HK-2 (cell line): ENCODE measurements around the gene CCER1.

Source experiments
- DNase-seq: peaks from one replicate; pipeline ENCODE4 v3.0.0-alpha.2; 2018; ENCODE audit not compliant: unreplicated experiment

Gene CCER1

DNA sequence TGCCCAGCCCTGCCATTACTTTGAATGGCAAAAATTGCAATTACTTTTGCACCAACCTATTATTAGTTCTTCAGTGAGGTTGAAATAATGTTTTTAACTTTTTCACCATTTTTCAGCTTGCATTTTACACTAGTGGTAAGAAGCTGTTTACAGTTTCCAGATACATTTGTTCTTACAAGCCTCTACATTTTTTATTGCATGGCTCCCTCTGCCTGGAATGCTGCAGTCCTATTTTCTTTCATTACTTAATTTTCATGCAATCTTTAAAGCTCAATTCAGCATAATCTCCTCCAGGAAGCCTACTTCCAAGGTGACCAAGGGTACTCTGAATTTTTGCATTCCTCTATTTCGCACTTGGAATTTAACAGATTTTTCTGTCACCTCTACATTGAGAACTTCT lies 33.4 kb downstream of the CCER1 start:
- DNase-seq: no peak

DNA sequence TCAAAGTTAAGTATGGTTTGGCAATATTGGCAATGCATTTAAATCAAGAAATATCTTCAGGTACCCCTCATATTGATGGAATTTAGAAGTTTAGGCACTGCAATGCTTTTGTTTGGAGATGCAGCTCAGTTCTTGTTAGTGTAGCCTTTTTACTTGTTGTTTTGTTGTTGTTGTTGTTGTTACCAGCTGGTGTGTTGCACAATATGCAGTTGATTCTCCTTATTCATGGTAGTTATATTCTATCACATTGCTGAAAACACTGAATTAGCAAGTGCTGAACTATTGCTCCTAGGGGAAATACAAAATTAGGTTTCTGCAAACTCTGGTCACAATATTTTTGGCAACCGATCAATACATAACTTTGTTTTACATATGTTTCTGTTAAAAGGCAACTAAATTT lies 34.8 kb downstream of the CCER1 start:
- no peak for DNase-seq

DNA sequence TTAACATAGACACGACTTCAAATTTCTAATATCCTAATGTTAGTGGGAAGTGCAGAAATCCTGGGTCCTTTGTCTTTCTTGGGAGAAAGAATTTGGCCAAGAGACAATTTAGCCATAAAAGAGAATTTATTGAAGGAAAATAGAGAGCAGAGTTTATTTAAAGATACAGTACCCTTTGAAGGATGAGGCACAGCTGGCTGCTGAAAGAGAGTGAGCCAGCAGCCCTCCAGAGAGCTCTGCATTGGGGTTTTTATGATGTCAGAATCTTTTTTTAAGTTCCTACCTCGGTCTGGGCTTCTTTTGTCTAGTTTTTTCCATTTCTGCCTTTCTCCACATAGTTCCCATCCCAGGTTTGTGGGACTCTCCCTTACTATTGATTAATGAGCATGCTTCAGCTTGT lies 37.5 kb downstream of the CCER1 start:
- DNase-seq: no peak

DNA sequence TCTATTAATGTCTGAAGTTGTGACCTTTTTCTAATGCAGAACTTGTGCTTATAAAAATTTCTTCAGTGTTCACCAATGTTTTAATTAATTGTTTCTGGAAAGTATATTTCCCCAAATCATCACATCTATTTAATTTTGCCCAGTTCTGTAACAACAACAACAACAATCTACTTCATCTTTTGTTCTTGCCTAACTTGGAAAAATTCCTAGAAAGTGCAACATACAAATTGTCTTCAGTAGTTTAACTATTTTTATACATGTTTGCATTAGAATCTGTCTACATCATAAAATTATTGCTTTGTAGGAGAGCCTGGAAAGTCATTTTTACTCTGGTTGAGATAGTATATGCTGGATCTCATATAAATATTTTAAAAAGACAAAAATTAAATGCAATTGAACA lies 38.5 kb downstream of the CCER1 start:
- no peak for DNase-seq

DNA sequence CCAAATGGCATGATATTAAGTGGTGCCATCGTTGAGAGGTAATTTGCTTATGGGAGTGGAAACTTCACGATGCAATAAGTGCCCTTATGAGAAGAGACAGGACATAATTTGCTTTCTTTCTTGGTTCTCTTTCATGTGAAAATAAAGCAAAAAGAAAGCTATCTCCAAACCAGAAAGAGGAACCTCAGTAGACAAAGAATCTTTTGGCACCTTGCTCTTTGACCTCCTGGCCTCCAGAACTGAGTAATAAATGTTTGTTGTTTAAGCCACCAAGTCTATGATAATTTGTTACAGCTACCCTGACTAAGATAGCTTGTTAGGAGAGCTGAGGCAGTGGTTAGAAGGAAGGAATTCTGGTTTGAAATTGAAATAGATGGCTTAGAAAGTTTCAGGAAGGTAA lies 39.6 kb downstream of the CCER1 start:
- DNase-seq: no peak

DNA sequence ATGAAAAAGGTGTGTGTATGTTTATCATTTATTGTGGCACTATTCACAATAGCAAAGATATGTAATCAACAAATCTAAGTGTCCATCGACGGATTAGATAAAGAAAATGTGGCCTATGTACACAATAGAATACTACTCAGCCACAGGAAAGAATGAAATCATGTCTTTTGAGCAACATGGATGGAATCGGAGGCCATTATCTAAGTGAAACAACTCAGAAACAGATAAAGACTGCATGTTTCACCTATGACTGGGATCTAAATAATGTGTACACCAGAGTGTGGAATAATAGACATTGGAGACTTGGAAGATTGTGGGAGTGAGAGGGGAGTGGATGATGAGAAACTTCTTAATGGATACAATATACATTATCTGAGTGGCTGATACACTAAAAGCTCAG lies 44.0 kb downstream of the CCER1 start:
- DNase-seq: no peak

DNA sequence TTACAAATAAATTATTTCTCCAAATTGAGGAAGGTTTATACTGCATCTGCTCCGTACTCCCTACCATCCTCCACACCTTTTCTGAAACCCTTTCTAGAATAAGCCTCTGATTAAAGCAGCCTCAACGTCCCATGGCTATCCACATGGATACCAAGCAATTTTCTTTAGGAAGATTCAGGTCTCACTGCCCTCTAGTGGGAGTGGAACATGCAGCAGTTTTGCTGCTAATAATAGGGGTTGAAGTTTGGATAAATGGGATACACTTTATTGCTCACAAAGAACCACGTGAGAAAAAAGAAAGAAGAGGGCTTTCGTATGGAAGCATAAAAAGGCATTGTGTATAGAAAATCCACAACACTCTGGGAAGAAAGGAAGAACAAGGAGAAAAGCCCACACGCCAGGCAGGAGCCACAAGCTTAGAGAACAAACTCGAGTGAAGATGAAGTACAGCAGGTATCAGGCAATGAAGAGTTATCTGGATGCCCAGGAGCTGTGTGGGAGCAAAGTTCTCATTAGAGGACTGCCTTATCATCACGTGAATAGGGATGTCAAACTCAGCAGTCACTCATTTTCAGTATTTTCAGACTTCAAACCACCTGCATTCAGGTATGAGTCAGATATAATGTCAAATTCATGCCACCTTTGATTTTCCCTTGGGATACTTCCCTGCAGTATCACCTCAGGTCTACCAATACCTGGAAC lies 45.8 kb downstream of the CCER1 start:
- DNase-seq: no peak

DNA sequence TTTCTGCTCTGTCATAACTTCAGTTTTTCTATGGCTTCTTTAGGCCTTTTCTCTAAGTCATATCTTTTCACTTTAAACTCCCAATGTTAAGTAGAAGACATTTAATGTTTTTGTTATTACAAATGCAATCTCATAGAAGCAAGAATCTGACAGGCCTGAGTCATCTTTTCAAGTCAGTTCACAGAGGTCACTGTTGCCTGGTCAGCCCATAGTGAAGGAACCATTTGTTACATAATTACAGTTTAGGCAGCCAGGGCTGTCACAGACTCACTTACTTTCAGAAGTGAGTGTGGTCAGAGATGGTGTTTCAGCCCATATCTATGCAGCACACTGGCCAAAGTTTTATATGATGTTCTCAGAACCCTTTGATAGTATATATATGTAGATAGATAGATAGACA lies 46.5 kb downstream of the CCER1 start:
- no peak for DNase-seq

DNA sequence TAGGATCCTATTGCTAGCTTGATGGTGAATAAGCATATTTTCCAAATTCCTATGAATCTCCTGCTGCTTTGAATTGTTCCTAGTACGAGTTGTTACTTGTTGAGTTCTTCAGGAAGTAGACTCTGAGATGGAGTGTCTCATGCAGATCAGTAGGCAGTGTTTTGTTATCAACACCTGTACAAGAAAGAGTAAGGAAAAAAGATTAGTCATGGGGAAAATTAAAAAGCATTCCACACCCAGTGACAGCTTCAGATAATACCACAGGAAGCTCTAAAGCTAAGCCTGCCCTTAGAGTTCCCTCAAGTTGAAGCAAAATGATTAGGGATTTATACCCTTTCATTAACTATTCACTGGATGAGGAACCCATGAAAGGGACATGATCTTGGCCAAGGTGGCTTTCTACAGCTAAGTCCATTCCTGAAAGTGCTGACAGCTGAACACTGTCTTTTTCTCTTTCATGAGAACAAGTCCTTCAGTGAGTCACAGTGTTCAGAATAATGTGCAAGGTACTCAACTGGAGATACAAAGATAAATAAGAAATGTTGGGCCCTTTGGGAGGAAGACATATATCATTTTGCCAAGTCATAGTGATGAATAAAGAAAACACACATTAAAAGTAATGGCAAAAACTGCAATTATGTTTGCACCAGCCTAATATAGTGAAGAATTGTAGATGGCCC lies 49.1 kb downstream of the CCER1 start:
- DNase-seq: no peak

DNA sequence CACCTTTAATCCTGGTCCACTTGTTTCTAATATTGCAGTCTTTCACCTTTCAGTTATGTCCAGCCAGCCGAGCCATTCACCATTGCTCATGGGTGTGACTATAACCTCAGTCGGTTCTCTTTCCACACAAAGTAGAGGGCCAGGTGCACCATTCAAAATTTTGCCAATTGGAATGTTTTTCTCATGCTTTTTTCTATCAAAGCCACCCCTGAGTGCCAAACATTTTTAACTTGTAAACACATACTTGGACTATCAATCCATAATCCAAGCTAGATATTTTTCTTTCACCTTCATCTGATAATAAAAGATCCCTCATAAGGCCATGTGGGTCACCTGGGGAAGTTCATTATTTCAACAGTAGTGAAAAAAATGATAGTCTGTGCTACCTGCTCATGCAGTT lies 52.4 kb downstream of the CCER1 start:
- no peak for DNase-seq
